Fibroblast of skin of left biceps (primary cell): Measurements from ENCODE around the gene AHDC1.
"Not testable (repeated sequence)": the region's sequence is repeated elsewhere in the genome, so short reads cannot be mapped to it uniquely, and the experiment has no call there.

Source experiments
- DNase-seq, 2 experiments: peaks; one replicate each; pipeline ENCODE4 v3.0.0-alpha.2; 2013; ENCODE audit warnings: low read depth in 2 of 2

The AHDC1 gene

GRCh38 chr1:27566462-27567145, 37.3 kb downstream of the AHDC1 start:
- DNase-seq = no peak

GRCh38 chr1:27564710-27565649, 39.0 kb downstream of the AHDC1 start:
- DNase-seq = no peak

- no peak for DNase-seq
Measured at GRCh38 chr1:27563591-27564471, 40.1 kb downstream of the AHDC1 start.

- no peak for DNase-seq
Measured at GRCh38 chr1:27563341-27563590, 40.7 kb downstream of the AHDC1 start.

- no peak for DNase-seq
Measured at GRCh38 chr1:27562534-27563340, 41.2 kb downstream of the AHDC1 start.

GRCh38 chr1:27562021-27562420, 41.9 kb downstream of the AHDC1 start:
- no peak for DNase-seq

- DNase-seq = peak in 1 of 2 experiments; percentile 52
Measured at GRCh38 chr1:27561124-27561899, 42.6 kb downstream of the AHDC1 start.

GRCh38 chr1:27560268-27561123, 43.4 kb downstream of the AHDC1 start:
- DNase-seq = no peak

GRCh38 chr1:27559466-27560030, 44.4 kb downstream of the AHDC1 start:
- no peak for DNase-seq

GRCh38 chr1:27557596-27558340, 46.2 kb downstream of the AHDC1 start:
- DNase-seq = no peak

GRCh38 chr1:27556781-27557595, 47.0 kb downstream of the AHDC1 start:
- peak; percentile 79 to 81 for DNase-seq

- no peak for DNase-seq
Measured at GRCh38 chr1:27556435-27556780, 47.5 kb downstream of the AHDC1 start.

- no peak for DNase-seq
Measured at GRCh38 chr1:27555700-27556424, 48.1 kb downstream of the AHDC1 start.

- no peak for DNase-seq
Measured at GRCh38 chr1:27554759-27555699, 48.9 kb downstream of the AHDC1 start.

- no peak for DNase-seq
Measured at GRCh38 chr1:27554293-27554692, 49.7 kb downstream of the AHDC1 start.

GRCh38 chr1:27553823-27554222, 50.1 kb downstream of the AHDC1 start:
- DNase-seq = not testable (repeated sequence)
